IPS-NIHi7 (cell line): ENCODE results near the gene TEX101.

Source experiments
- DNase-seq: peaks from one replicate; pipeline ENCODE4 v3.0.0; 2012; ENCODE audit warnings: mixed read lengths; ENCODE audit errors: extremely low spot score

The TEX101 gene

DNA sequence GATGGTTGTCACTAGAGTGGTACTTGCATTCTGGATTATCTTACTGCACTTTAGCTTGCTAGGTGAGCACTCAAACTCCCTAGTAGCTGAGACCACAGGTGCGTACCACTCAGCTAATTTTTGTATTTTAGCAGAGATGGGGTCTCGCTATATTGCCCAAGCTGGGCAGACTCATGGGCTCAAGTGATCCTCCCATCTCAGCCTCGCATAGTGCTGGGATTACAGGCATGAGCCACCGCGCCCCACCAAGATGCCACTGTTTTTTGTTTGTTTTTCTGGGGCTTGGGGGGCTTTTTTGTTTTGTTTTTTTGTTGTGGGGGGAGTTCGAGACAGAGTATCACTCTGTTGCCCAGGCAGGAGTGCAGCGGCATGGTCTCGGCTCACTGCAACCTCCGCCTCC, 33.0 kb downstream of the TEX101 start:
- no peak for DNase-seq

DNA sequence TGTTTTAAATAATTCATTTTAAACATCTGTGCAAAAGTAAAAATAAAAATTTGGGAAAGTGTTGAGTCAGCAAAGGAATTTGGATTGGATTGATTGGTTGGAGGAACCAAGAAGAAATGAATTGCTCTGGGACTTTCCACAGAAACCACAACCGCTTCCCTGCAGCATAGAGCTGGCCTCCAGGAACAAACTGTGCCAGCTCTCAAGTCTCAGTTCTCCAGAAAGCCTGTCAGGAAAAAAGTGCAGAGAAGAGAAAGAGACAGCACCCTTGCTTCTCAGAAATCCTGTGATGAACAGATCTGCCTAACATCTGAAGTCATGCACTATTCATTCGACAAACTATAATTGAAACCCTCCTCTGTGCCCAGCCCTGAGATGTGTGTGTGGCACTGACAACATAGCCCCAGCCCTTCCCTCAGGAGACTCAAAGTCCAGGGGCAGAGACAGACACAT, 35.9 kb downstream of the TEX101 start:
- DNase-seq, result no peak

DNA sequence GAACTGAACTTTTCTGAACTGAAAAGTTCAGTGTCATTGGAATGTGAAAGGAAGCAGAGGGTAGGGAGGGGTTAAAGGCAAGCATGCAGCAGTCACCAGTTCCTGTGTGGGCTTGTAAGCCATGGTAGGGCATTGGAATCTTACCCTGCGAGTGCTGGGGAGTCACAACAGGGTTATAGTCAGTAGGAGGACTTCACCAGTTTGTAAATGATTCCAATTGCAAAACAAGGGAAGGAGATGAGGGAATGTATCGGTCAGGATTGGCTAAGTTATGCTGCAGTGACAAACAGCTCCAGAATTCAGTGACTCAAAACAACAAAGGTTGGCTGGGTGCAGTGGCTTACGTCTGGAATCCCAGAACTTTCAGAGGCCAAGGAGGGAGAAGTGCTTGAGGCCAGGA, 37.9 kb downstream of the TEX101 start:
- no peak for DNase-seq

DNA sequence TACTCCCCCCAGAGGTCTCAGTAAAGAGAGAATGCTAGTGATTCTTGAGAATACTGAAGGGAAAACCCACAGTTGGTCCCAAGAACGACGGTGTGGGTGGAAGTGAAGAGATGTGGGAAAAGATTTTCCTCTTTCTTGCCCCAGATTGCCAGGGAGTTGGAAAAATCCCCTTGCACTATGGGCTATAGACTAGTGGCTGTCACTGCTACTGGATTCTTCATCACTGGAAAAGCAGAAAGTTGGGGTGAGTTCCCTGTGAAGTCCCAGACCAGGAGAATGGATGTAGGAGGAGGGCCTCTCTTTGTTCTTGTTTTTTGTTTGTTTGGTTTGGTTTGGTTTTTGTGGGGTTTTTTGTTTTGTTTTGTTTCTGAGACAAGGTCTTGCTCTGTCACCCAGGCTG, 39.3 kb downstream of the TEX101 start:
- DNase-seq, result no peak

DNA sequence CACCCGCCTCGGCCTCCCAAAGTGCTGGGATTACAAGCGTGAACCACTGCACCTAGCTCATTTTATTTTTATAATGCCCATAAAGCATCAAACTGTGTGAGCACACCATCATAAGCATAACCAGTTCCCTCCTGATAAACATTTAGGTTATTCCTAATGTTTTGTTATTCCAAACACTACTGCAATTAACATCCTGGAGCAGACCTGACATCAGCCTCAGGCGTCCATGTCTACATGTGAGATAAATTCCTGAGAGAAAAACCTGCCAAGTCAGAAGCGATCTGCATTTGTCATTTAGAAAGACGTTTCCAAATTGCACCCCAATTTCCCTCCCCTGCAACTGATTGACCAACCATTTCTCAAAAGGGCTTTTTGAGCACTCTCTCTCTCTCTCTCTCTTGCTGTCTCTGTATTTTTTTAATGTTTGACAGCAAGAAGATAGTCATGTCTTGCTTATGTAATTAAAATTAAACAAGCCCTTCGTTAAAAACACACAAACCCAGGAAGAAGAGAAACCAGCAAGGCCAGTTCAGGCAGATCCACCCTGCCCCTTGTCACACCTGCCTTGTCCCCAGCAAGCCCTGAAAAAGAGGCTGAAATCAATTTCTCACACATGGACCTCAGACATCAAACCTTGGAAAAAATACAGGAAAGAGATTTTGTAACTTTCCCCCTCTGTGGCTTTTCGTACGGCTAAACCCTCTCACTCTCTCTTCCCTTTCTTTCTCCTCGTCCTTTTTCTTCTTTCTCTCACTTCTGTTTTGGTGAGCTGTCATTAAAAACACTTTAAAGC, 40.8 kb downstream of the TEX101 start:
- DNase-seq, result no peak

DNA sequence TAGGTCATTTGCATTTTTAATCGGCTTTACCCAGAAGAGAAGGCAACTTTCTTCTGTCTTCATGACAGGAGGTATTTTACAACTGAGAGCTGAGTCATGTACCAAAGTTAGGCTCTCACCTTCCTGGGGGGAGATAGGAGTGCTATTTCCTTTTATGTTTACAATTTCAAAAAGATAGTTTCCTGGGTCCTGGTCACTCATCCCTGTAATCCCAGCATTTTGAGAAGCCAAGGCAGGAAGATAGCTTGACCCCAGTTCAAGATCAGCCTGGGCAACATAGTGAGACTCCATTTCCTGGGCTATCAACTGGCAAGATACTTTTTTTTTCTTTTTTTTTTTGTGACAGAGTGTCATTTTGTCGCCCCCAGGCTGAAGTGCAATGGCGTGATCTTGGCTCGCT, 43.1 kb downstream of the TEX101 start:
- no peak for DNase-seq

DNA sequence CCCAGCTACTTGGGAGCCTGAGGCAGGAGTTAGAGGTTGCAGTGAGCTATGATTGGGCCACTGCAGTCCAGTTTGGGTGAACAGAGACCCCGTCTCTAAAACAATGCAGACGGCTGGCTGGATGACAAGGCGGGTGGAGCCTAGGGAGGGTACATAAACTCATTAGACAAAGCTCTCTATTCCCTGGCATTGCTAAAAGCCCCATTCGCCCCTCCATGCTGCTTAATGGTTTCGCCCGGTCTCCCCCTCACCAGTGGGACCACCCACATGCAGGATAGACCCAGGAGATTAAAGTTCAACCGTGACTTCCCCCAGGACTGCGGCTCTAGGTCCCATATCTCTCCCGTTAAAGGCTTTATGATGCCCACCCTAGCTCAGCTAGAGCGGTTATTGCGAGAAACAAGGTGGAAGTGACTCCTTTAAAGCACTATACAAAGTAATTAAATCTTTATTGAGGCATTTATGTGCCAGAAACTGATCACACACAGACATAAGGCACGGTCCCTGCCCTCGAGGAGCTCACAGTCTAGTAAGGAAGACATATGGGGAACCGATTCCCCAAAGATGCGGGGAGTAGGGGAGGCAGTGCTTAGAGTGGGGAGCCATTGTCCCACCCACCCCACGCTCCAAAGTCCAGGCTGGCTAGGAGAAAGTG, 45.8 kb downstream of the TEX101 start:
- no peak for DNase-seq

DNA sequence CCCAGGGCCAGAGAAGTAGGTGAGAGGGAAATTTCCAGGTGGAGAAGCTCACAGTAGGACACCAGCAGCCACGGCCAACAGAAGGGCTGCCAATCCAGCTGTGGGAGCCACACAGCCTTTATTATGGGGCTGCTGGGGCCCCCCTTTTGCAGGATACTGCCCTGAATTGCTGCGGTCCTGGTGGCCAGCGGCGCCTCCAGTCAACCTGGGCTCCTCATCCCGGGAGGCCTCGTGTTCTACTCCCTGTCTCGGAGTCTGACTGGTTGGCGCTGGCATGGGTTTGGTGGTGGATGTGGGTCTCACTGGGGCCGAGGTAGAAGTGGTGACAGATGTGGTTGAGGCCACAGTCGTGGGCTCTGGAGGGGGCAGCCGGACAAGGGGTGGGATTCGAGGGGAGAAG, 46.6 kb downstream of the TEX101 start:
- no peak for DNase-seq

DNA sequence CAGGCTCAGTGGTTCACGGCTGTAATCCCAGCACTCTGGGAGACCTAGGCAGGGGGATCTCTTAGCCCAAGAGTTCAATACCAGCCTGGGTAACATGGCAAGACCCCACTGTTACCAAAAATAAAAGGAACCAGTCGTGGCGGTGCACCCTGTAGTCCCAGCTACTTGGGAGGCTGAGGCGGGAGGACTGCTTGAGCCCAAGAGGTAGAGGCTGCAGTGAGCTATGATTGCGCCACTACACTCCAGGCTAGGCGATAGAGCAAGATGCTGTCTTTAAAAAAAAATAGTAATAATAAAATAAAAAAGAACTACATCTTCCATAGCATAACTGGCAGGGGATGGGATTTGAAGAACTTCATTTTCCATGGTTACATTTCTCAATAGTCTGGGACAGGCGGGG, 47.7 kb downstream of the TEX101 start:
- DNase-seq, result no peak

DNA sequence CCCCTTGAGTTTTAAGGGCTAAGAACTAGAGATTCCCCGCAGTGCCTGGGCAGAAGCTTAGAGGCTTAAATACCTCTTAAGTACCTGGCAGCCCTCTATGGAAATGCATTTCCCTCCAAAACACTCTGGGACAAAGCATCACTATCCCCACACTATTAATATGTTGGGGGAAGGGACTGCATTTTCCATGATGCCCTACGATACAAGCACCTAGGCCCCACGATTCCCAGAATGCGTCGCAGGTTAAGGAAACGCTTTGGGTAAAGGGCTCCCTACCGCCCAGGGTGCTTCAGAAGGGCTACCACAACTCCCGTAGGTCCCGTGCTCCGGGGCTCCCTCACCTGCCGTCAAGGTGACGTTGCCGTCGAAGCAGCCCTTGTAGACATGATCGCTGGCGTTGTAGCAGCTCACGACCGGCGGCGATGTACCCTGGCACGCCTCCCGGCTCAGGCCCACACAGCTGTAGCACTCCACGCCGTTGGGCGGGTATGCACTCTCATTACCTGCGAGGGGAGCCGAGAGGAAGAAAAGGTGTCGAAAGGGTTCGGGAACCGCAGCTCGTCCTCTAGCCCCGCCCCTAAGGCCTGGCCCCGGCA, 48.2 kb downstream of the TEX101 start:
- DNase-seq, result no peak

DNA sequence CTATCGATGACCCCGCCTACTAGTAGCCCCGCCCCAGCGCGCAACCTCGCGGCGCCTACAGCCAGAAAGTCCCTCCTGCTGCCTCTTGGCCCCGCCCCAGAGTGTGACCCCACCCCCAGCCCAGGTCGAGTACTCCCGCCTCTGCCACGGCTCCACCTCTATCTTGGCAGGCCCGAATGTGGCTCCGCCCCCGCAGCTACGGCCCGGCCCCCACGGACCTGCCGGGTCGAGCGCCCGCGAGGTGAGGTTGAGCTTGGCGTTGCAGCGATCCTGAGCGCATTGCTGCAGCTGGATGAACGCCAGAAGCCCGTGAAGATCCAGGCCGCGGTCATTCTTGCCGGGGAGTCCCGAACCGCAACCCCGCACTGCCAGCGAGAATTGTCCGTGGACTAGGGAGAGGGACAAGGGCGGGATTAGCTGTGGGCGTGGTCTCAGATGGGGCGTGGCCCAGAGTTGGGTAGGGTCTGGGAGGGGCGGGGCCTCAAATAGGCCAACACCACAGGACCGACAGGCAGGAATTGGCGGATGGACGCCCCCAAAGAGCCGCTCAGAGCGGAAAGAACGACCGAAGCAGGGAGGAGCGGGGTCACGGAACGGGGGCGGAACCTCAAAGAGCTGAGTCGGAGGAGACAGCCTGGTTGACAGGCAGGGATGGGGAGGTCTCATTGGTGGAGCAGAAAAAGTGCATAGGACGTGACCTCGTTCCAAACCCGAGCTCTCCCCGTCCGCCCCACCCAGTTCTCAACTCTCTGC, 48.9 kb downstream of the TEX101 start:
- DNase-seq, result peak; percentile 97

DNA sequence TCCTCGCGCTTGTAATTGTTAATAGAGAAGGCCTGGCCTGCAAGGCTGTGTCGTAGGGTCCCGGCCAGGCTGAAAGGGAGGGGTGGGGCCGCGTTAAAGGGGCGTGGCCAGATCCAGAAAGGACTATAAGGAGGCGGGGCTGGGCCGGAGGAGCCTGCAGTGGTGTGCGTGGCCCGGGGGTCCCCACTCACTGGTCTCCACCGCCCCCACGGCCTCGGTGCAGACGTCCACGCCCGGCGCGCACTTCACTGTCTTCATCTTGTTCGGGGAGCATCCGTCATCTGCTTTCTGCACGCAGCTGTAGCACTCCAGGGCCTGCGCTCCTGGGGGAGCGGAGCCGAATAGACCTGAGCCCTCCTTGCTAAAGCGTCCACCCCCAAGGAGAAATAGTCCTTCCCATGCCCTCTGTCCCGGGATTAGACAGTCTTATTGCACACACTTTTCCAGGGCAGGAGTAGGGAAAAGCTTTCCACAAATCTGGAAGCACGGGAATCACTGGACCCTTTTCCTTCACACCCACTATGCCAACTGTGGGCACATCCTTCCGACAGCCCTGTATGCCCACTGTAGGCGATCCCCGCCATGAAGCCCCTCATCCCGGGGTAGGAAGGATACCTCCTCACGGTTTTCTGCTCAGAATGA, 49.6 kb downstream of the TEX101 start:
- DNase-seq, result peak; percentile 74

DNA sequence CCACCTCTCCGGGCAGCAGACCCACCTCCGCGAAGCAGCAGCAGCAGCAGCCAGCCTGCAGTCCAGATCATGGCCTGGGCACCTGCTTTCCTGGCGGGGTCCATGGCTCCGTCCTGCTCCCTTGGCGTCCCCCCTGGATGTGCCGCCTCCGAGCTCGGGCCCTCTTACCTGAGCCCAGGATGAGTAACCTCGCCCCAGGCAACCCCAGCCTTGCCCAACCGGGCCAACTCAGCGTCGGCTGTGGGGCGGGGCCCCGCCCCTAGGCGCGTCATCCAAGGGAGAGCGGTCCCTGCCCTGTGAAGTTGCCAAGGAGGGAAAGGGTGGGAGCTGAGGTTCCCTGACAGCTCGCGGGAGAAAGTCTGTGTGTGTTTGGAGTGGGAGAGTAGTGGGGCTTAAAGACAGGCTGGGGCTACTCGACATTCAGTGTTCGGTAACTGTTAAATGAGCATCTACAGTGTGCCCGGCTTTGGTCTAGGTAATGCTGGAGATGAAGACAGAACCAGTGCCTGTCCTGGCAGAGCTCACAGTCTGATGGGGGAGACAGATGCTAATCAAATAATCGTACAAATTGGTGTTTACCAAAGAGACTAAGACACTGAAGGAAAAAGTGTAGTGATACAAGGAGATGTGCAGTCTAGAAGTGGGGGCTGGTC, 50.9 kb downstream of the TEX101 start, which contains the start of gene LYPD3:
TSS of gene LYPD3 (minus strand) at position 141 of the 653 bp plus-strand sequence. CDS start at position 104, 37 bp downstream.
- DNase-seq, result peak; percentile 72

DNA sequence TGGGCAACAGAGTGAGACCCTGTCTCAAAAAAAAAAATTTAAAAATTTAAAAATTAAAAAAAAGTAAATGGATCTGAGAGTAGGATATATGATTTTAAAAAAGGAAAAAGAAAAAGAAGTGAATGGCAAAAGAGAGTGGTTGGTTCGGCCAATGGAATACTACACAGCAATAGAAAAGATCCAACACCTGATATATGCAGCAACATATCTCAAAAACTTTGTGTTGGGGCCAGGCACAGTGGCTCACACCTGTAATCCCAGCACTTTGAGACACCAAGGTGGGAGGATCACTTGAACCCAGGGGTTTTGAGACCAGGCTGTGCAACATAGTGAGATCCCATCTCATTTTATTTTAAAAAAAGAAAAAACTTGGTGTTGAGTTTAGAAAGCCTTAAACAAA, 52.1 kb downstream of the TEX101 start:
- DNase-seq, result no peak

DNA sequence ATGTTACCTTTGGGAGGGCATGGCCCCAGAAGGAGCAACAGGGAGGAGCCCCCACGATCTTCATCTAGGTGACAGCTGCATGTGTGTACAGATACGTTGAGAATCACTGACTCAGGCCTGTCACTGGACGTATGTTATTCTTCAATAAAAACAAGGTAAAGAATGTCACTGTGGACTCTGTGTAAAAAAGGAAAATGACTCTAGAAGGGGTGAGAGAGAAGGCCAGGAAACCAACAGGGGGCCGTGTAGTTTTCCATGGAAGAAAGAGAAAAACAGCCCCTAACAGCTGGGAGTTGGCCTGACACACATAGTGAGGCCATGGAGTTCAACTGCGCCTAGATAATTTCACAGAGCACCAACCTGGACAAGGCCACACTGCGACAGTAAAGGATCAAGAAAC, 52.6 kb downstream of the TEX101 start:
- no peak for DNase-seq

DNA sequence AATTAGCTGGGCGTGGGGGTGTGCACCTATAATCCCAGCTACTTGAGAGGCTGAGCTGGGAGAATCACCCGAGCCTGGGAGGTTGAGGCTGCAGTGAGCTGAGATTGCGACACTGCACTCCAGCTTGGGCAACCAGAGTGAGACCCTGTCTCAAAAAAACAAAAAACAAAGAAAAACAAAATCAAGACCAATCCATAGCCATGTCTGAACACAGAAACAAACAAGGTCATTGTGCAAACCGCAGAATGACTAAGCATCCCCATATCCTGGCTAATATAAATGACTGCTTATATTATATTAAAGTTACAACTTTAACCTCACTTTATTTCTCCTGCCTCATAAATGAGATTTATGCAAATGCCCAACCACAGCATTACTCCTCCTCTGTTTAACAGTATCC, 53.0 kb downstream of the TEX101 start:
- DNase-seq, result no peak
